A673 (cell line): ENCODE data around the gene RRAGC.

Experiments used
- EZH2 ChIP-seq: fragments of 200-600 bp; sonication (generic); IDR thresholded peaks from 2 replicates; pipeline ENCODE4 v1.6.1; 2017; ENCODE audit warnings: borderline replicate concordance, low read depth, mild to moderate bottlenecking, mixed read lengths, antibody characterized with exemption, low read length; ENCODE audit not compliant: poor library complexity, severe bottlenecking
- TF ChIP-seq, protein P1 (sequence below): fragments of 300-800, 200-600 bp; sonication (generic); conservative IDR thresholded peaks from 2 replicates; pipeline ENCODE4 v1.5.1; 2017; ENCODE audit warnings: low read depth, mild to moderate bottlenecking, antibody characterized with exemption, low read length, moderate library complexity, mixed read lengths

DNA sequence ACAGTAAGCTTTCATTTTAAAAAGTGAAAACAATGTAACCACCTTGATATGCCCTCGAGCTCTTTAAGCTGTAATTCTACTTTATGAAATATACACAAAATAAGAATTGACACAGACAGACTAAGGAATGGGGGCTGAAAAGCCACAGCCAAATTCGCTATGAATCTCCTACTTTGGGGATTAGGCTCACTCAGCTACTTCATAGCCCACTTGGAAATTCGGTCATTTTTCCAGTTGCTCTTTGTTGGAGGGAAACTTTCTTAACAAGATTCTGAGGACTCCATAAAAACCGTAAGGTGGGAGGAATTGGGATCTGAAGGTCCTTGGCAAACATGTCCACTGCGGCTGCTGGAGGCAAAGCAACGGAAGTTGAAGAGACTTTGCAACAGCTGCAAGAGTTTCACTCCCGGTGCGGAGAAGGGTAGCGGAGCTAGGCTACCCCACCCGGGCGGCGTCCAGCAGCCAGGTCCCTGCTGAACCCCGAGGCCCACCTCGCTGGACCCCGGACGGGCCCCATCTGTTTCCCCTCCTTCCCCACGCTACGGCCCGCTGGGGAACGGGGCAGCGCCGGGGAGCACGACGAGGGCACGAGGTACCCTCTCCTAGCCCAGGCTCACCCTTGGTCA is 12.9 kb upstream of the RRAGC start:
- TF ChIP-seq, protein P1, sequence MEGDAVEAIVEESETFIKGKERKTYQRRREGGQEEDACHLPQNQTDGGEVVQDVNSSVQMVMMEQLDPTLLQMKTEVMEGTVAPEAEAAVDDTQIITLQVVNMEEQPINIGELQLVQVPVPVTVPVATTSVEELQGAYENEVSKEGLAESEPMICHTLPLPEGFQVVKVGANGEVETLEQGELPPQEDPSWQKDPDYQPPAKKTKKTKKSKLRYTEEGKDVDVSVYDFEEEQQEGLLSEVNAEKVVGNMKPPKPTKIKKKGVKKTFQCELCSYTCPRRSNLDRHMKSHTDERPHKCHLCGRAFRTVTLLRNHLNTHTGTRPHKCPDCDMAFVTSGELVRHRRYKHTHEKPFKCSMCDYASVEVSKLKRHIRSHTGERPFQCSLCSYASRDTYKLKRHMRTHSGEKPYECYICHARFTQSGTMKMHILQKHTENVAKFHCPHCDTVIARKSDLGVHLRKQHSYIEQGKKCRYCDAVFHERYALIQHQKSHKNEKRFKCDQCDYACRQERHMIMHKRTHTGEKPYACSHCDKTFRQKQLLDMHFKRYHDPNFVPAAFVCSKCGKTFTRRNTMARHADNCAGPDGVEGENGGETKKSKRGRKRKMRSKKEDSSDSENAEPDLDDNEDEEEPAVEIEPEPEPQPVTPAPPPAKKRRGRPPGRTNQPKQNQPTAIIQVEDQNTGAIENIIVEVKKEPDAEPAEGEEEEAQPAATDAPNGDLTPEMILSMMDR: no peak
- no peak for TF ChIP-seq EZH2
